GM10248 (cell line): ENCODE results near the gene ALDOC.

Experiments used
- CTCF ChIA-PET: fragments of 300-600 bp; sonication (Branson Sonifier 250); formaldehyde crosslinking; extraction: SDS; loops from one replicate; lab custom pipeline; 2021; ENCODE audit warnings: antibody characterized with exemption; lab: Yijun Ruan, JAX
- POLR2A ChIA-PET: fragments of 350-650 bp; sonication (Branson Sonifier 250); formaldehyde crosslinking; extraction: SDS; loops from one replicate; lab custom pipeline; 2020; ENCODE audit warnings: antibody characterized with exemption; lab: Yijun Ruan, JAX
- DNase-seq: peaks from one replicate; pipeline ENCODE4 v3.0.0; 2012; ENCODE audit errors: extremely low spot score
- CTCF ChIP-seq: IDR thresholded peaks from 2 replicates; pipeline ENCODE4 v1.5.1; 2012; ENCODE audit warnings: mild to moderate bottlenecking, low read depth; ENCODE audit errors: extremely low read depth, missing control alignments, control extremely low read depth

Gene ALDOC

GRCh38 chr17:28523186-28523585 lies 53.5 kb downstream of the ALDOC start:
- DNase-seq, result no peak
- POLR2A ChIA-PET, result no interaction called here
- no peak for TF ChIP-seq CTCF
- CTCF ChIA-PET, result no interaction called here
